Activated T-cell treated with anti-CD3 and anti-CD28 coated beads, Interleukin-2, amount 50 U/mL, for 72 hours (primary cell): ENCODE results near the gene UNC13C. TPM values are rescaled to one million over a fixed set of nuclear protein-coding genes. Genes with fewer than 3 reads are reported as not detected.

Source experiments
- ATAC-seq, 2 donors: fragments of 150-1000 bp; cut with Tn5 transposase; replicated peaks in 1 of 2; 2 replicates each; pipeline ENCODE4 v1.10.0; 2021; ENCODE audit warnings: moderate library complexity in 2 of 2, mild to moderate bottlenecking in 1 of 2
- DNase-seq, 2 donors: peaks; one replicate each; pipeline ENCODE4 v3.0.0; 2021 to 2022; ENCODE audit warnings: mixed read lengths in 1 of 2
- H3K27ac Mint-ChIP-seq: one replicate; pipeline ENCODE4 v1.8.0; 2022; ENCODE audit warnings: mild to moderate bottlenecking, moderate library complexity, mixed read lengths
- H3K27me3 Mint-ChIP-seq: one replicate; pipeline ENCODE4 v1.8.0; 2022; ENCODE audit warnings: low read depth, mixed read lengths
- H3K36me3 Mint-ChIP-seq, 2 donors: one replicate each; pipeline ENCODE4 v1.8.0; 2022; ENCODE audit warnings: mixed read lengths in 2 of 2, mild to moderate bottlenecking in 1 of 2; ENCODE audit not compliant: insufficient read depth in 2 of 2
- H3K4me1 Mint-ChIP-seq: one replicate; pipeline ENCODE4 v1.8.0; 2022; ENCODE audit warnings: low read depth, mixed read lengths
- H3K4me3 Mint-ChIP-seq, 2 donors: one replicate each; pipeline ENCODE4 v1.8.0; 2022; ENCODE audit warnings: mild to moderate bottlenecking in 2 of 2, mixed read lengths in 2 of 2, moderate library complexity in 2 of 2
- H3K9me3 Mint-ChIP-seq, 2 donors: one replicate each; pipeline ENCODE4 v1.8.0; 2022; ENCODE audit warnings: mixed read lengths in 2 of 2
- total RNA-seq, 2 donors: library from RNA; stranded (reverse); gene quantifications; one replicate each; pipeline ENCODE4 v1.2.3, GENCODE V29; 2022

UNC13C gene
- total RNA-seq, 2 donors from 2014 or later = not detected

GRCh38 chr15:54298396-54298795 lies 320.2 kb downstream of the UNC13C start:
- DNase-seq (no peak), ATAC-seq (no peak)
- Mint-ChIP-seq H3K4me3 (no peak overlapping the region), H3K36me3 (no peaks in the 10 kb centered on the region), H3K27me3 (no peaks in the 10 kb centered on the region), H3K27ac (no peak overlapping the region), H3K9me3 (no peaks in the 10 kb centered on the region), H3K4me1 (no peaks in the 10 kb centered on the region)

DNA sequence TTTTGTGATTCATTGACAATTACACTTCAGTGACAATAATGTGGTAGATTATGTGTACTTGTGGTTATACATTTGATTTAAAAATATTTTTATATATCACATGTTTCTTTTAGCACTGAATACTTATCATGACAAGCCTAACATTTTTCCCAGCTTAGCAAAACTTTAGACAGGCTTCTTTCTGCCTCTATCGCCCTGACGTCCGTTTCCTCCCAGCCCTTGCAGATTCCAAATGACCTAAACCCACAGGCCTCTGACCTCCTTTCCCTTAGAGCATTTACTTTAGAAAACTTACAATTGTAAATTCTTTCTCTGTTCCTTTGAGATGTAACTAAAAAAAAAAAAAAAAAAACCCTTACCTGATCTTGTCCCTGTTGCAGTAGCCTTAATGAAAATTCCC lies 326.1 kb downstream of the UNC13C start:
- no peaks in the 10 kb centered on the region for H3K27me3 Mint-ChIP-seq
- ATAC-seq (no peak), DNase-seq (no peak)
- no peaks in the 10 kb centered on the region for H3K4me1 Mint-ChIP-seq
- no peak overlapping the region for H3K4me3 Mint-ChIP-seq
- no peaks in the 10 kb centered on the region for H3K9me3 Mint-ChIP-seq
- H3K27ac Mint-ChIP-seq = no peak overlapping the region
- no peaks in the 10 kb centered on the region for H3K36me3 Mint-ChIP-seq

GRCh38 chr15:54305138-54305537 lies 326.9 kb downstream of the UNC13C start:
- no peak for DNase-seq
- Mint-ChIP-seq H3K9me3 (no peaks in the 10 kb centered on the region), H3K36me3 (no peaks in the 10 kb centered on the region), H3K4me1 (no peaks in the 10 kb centered on the region), H3K27ac (no peak overlapping the region), H3K27me3 (no peaks in the 10 kb centered on the region), H3K4me3 (no peak overlapping the region)
- no peak for ATAC-seq

DNA sequence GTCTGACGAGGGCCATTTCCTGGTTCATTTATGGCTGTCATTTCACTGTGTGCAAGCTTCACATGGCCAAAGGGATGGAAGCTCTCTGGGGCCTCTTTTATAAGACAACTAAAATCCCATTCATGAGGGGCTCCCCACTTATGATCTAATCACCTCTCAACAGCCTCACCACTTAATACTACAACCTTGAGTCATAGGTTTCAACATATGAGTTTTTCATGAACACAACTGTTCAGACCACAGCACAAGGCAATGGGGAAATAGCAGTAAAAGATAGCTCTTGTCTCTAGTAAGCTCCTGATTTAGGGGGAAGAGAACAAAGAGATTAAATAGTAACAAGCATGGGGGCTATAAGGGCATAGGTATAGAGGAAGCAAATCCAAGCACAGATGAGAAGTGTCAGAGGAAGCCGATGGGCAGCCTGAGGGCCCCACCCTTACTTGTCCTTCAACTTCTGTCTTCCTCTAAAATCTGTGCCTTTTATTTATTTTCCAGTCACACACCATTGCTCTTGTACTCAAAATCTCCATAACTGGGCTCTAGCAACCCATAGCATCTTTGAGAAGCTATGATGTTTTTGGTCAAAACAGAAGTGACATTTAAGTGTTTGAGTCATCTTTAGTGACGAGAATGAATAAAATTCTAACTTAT lies 329.1 kb downstream of the UNC13C start:
- no peaks in the 10 kb centered on the region for H3K36me3 Mint-ChIP-seq
- no peak overlapping the region for H3K4me3 Mint-ChIP-seq
- H3K9me3 Mint-ChIP-seq = no peaks in the 10 kb centered on the region
- DNase-seq (no peak), ATAC-seq (peak; percentile 23 to 24)
- H3K27me3 Mint-ChIP-seq = no peaks in the 10 kb centered on the region
- H3K27ac Mint-ChIP-seq = no peak overlapping the region
- no peaks in the 10 kb centered on the region for H3K4me1 Mint-ChIP-seq

- Mint-ChIP-seq H3K36me3 (no peaks in the 10 kb centered on the region), H3K27me3 (no peaks in the 10 kb centered on the region)
Observed at GRCh38 chr15:54307926-54308325, 329.7 kb downstream of the UNC13C start.

DNA sequence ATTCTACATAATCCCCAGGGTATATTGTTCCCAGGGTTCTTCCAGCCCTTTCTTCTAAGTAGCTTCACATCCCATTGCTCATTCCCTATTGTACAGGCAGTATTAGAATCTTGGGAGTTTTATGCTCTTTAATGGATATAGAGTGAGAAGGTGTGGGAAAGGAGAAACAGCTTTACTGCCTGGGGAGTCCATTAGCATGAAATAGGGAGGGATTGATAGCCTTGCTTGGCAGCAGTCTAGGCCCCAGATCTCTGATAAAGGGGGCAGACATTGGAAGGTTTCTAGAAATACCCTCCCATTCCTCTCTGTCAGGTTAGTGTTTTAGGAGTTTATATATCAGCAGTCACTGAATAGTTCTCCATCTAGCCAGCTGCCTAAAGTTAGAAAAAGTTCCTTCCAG lies 334.3 kb downstream of the UNC13C start:
- Mint-ChIP-seq H3K27me3 (no peaks in the 10 kb centered on the region), H3K4me1 (no peaks in the 10 kb centered on the region), H3K4me3 (no peak overlapping the region), H3K9me3 (peaks cover 6 to 7% of the 10 kb centered on the region in 2 donors), H3K27ac (no peak overlapping the region), H3K36me3 (no peaks in the 10 kb centered on the region)
- no peak for ATAC-seq
- no peak for DNase-seq

More at GRCh38 chr15:54307926-54308325, 329.7 kb downstream of the UNC13C start:
- H3K4me1 Mint-ChIP-seq = no peaks in the 10 kb centered on the region
- H3K9me3 Mint-ChIP-seq = no peaks in the 10 kb centered on the region
- no peak overlapping the region for H3K4me3 Mint-ChIP-seq
- no peak for ATAC-seq
- H3K27ac Mint-ChIP-seq = no peak overlapping the region
- no peak for DNase-seq

- Mint-ChIP-seq H3K4me1 (no peaks in the 10 kb centered on the region), H3K27ac (no peak overlapping the region), H3K9me3 (peaks cover 3 to 5% of the 10 kb centered on the region in 2 donors), H3K36me3 (peaks cover 0 to 1% of the 10 kb centered on the region in 2 donors), H3K4me3 (no peak overlapping the region), H3K27me3 (no peaks in the 10 kb centered on the region)
- ATAC-seq = no peak
- no peak for DNase-seq
Observed at GRCh38 chr15:54321426-54321825, 343.2 kb downstream of the UNC13C start.

GRCh38 chr15:54322341-54322740 lies 344.1 kb downstream of the UNC13C start:
- Mint-ChIP-seq H3K4me1 (no peaks in the 10 kb centered on the region), H3K4me3 (no peak overlapping the region), H3K27ac (no peak overlapping the region), H3K9me3 (peaks cover 0 to 5% of the 10 kb centered on the region in 2 donors), H3K36me3 (peaks cover 0 to 1% of the 10 kb centered on the region in 2 donors), H3K27me3 (no peaks in the 10 kb centered on the region)
- no peak for DNase-seq
- ATAC-seq = no peak

DNA sequence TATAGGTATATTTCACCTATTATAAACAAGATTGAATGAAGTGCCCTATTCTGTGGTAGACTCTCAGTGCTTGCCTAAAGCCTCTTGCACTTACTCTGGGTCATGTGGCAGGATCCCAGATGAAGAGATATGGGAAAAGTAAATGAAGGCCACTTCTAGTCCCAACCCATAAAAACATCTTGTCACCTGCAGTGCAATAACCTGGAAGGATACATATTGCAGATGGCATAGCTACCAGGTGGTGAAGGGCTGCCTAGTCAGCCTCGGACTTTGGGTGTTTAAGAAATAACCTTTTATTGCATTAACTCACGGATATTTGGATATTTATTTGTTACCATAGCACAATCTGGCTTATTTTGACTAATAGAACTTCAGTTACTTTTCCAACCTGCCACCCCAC lies 367.1 kb downstream of the UNC13C start:
- Mint-ChIP-seq H3K9me3 (peaks cover 3% of the 10 kb centered on the region in 2 donors), H3K27me3 (no peaks in the 10 kb centered on the region), H3K27ac (no peak overlapping the region), H3K4me3 (no peak overlapping the region), H3K36me3 (no peaks in the 10 kb centered on the region), H3K4me1 (no peaks in the 10 kb centered on the region)
- no peak for ATAC-seq
- DNase-seq = no peak

DNA sequence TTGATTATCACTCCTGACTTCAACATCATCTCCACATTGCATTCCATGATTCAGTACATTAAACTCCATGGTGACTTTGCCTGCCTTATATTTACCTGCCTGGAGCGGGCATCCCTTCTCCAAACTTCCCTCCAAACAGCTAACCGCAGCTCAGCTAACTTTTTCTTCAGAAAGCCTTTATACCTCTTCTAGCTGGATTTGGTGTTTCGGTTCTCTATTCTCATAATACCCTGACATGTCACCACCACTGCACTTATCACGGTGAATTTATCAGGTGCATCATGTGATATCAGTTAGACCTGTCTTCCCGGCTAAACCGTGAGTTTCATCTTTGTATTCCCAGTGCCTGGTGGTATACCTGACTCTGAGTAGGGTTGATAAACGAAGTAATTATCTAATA lies 367.6 kb downstream of the UNC13C start:
- no peaks in the 10 kb centered on the region for H3K36me3 Mint-ChIP-seq

DNA sequence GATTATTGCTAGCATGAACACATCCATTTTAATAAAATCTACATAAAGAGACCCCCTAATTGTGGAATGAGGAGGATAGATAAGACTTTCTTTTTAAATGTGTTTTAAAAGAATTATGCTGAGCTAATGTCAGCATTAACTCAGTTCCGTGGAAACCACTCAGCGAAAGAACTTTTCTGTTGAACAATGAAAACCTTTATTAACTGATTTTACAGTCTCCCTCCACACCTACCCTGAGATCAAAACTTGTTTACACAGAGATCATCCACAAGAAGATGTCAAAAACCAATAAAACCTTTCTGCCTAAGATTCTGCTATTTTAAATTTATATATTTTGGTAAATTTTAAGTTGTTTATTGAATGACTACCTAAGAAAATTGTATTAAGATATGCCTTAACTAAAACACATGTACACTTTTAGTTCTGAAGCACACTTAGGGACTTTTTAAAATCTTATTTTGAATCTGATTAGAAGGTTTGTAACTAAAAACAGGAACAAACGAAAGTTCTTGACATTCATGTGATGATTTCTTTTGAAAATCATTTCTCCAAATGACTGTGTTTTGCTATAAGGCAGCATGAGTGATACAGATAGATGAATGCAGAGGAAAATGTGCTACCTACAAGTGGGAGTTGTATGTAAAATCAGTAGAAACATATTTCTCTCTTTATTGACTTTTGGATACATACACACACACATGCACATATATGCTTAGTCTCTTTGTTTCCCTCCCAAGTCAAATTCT lies 369.0 kb downstream of the UNC13C start:
- H3K4me1 Mint-ChIP-seq = no peaks in the 10 kb centered on the region
- H3K9me3 Mint-ChIP-seq = peaks cover 3% of the 10 kb centered on the region in 2 donors
- DNase-seq = no peak
- H3K27ac Mint-ChIP-seq = no peak overlapping the region
- H3K4me3 Mint-ChIP-seq = no peak overlapping the region
- no peaks in the 10 kb centered on the region for H3K27me3 Mint-ChIP-seq
- peak in 1 of 2 donors; percentile 31 for ATAC-seq
- no peaks in the 10 kb centered on the region for H3K36me3 Mint-ChIP-seq

More for the DNA sequence above, 367.6 kb downstream of the UNC13C start:
- Mint-ChIP-seq H3K27me3 (no peaks in the 10 kb centered on the region), H3K9me3 (peaks cover 3% of the 10 kb centered on the region in 2 donors), H3K4me3 (no peak overlapping the region), H3K27ac (no peak overlapping the region), H3K4me1 (no peaks in the 10 kb centered on the region)
- no peak for DNase-seq
- no peak for ATAC-seq

GRCh38 chr15:54353726-54354125 lies 375.5 kb downstream of the UNC13C start:
- Mint-ChIP-seq H3K27me3 (no peaks in the 10 kb centered on the region), H3K4me1 (no peaks in the 10 kb centered on the region), H3K9me3 (no peaks in the 10 kb centered on the region), H3K27ac (no peak overlapping the region), H3K36me3 (no peaks in the 10 kb centered on the region), H3K4me3 (no peak overlapping the region)
- no peak for DNase-seq
- ATAC-seq = no peak

DNA sequence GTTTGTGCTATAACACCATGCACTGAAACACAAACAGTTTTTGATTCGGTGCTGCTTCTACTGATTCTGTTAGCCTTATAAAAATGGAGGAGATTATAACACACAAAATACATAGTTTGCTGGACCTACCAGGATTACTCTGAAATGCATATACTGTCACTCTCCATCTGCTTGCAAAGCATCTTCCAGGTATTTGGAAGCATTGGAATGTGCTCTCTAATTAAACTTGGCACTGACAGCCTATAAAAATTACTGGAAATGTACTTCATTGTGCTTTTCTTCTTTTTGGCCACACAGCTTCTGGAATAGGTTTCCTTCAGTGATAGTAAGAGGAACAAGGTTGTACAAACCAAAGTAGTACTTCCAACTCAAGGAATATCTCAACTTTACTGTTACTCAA lies 376.1 kb downstream of the UNC13C start:
- H3K4me3 Mint-ChIP-seq = no peak overlapping the region
- peaks cover 0 to 2% of the 10 kb centered on the region in 2 donors for H3K36me3 Mint-ChIP-seq
- H3K9me3 Mint-ChIP-seq = peaks cover 2% of the 10 kb centered on the region in 2 donors
- ATAC-seq (no peak), DNase-seq (no peak)
- H3K4me1 Mint-ChIP-seq = no peaks in the 10 kb centered on the region
- no peaks in the 10 kb centered on the region for H3K27me3 Mint-ChIP-seq
- no peak overlapping the region for H3K27ac Mint-ChIP-seq
